ENCODE measurements around the gene B3GNT9. TPM values are rescaled to one million over a fixed set of nuclear protein-coding genes. Genes with fewer than 3 reads are reported as not detected.

The B3GNT9 gene
- total RNA-seq, 4 donors from 2014 or later, result 6.8 to 19.2 (median 14.9) TPM

DNA sequence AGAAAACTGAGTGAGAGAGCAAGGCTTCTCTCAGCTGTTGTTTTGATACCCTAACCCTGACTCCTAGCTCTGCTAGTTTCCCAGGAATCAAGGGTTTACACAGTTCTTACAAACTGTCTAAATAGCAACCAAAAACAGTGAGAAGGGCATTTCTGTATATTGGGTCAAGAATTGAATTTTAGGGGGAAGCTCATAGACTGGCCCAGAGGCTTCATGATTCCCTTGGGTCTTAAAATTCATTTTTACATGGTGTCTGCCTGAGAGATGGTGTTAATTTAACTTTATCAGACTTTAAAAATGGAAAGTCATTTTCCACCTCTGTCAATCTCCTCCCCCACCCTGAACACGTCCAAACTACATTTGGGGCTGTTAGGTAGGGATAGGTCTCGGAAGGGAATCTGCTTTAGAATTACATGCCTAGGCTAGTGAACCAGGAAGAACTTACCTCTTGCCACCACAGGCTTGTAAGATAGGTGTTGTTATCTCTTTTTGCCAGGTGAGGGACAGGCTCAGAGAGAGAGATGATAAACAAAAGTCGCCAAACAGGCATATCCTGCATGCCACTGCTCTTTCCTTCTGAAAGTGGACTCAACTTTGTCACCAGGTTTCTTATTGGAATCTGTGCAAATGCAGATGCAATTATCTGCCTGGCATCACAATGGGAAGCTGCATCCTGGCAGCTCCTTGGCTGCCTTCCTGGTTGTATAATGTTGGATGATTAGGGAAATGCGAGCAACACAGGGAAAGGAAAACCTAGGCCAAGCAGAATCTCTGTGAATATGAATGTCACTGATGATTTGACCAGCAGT is 38.0 kb downstream of the B3GNT9 start:
- DNase-seq (ENCODE audit: low spot score) (no peak), ATAC-seq (ENCODE audit: low FRiP score) (no peak)
- TF ChIP-seq, protein P1, sequence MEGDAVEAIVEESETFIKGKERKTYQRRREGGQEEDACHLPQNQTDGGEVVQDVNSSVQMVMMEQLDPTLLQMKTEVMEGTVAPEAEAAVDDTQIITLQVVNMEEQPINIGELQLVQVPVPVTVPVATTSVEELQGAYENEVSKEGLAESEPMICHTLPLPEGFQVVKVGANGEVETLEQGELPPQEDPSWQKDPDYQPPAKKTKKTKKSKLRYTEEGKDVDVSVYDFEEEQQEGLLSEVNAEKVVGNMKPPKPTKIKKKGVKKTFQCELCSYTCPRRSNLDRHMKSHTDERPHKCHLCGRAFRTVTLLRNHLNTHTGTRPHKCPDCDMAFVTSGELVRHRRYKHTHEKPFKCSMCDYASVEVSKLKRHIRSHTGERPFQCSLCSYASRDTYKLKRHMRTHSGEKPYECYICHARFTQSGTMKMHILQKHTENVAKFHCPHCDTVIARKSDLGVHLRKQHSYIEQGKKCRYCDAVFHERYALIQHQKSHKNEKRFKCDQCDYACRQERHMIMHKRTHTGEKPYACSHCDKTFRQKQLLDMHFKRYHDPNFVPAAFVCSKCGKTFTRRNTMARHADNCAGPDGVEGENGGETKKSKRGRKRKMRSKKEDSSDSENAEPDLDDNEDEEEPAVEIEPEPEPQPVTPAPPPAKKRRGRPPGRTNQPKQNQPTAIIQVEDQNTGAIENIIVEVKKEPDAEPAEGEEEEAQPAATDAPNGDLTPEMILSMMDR (IDR thresholded peaks at IDR 0.05), result no peak

DNA sequence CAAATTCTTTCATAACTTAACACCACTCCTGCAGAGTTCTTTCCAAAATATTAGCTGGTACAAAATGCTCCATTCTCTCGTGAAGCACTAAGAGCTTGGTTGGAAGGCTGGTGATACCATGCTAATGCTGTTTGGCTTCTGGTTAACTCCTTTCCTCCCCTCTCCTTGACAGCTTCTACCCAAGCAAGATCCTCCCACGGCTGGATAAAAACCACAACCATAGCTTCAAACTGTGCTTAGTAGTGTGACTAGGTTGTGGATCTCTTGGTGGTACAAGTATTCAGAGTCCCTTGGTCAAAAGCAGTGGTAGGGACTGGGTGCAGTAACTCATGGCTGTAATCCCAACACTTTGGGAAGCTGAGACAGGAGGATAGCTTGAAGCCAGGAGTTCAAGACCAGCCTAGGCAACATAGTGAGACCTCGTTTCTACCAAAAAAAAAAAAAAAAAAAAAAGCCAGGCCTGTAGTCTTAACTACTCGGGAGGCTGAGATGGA is 38.8 kb downstream of the B3GNT9 start:
- ATAC-seq (ENCODE audit: low FRiP score), result no peak
- no peak for DNase-seq (ENCODE audit: low spot score)
- TF ChIP-seq, protein P1 (IDR thresholded peaks at IDR 0.05), result no peak

DNA sequence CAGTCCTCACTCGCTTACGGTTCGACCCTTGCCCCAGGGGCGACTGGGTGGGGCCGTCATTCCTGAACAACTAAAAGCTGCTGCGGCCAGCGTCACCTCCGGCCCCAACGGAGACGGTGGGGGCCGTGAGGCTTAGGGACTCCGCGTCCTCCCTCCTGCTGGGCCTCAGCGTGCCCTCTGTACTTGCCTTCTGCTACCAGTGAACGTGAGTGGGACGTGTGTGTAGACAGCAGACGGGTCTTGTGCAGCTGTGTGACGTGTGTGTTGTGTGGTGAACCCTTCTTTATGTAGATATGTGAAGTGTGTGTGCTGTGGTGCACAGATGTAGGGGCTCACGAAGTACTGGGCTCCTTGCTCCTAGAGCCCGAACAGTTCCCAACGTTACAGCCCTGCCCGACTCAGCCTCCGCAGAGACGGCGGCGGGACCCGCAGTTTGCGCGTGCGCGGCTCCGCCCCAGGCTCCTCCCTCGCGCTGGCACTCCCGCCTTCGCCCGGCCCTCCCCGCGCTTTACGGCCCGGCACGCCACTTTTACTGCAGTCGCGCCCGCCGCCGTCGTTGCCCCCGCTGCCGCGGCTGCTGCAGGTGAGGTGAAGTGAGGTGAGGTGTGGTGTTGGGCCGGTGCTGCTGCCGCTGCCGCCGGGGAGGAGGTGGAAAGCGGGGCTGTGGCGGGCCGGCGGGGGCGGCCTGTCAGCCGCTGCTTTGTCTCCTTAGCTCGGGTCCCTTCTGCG is 41.2 kb downstream of the B3GNT9 start, which contains the start of gene PHAF1:
PHAF1 (plus strand) TSS at position 535 of the 729 bp plus-strand sequence. CDS start 235 bp downstream, outside the sequence.
- ATAC-seq (ENCODE audit: low FRiP score) (peak; percentile 98), DNase-seq (ENCODE audit: low spot score) (peak; percentile 77)
- TF ChIP-seq, protein P1 (IDR thresholded peaks at IDR 0.05), result no peak

DNA sequence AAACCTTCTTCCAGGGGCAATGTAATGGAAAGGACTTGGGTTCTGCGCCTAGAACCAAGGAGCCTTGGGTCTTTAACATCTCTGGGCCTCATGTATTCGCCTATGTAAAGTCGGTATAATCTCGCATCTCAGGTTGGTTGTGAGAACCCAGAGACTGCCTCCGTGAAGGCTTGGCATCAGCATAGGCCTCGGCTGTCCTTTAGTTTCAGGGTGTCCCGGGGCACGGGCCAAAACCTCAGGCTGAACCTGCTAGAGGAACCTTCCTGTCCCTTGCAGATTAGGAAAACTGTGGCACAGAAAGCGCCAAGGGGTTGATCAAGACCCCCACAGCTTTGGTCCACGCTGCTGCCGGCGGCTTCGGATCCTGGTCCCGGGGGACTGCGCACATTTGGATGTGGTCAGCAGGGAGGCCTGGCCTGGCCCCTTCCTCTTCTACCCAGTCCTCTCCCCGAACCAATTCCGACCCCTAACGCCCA is 41.8 kb downstream of the B3GNT9 start:
- no peak for DNase-seq (ENCODE audit: low spot score)
- ATAC-seq (ENCODE audit: low FRiP score), result peak; percentile 7
- TF ChIP-seq, protein P1 (IDR thresholded peaks at IDR 0.05), result no peak

DNA sequence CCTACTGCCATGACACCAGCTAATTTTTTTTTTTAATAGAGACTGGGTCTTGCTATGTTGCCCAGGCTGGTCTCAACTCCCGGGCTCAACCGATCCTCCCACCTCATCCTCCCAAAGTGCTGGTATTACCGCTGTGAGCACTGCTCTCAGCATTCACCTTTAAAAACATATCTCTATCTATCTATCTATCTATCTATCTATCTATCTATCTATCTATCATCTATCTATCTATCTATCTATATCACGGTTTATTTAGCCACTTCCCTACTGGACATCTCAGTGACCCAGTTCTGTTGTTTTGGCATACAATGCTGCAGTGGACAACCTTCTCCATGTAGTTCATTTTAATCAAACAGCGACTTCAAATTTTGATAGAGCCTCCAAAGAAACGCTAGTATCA is 42.3 kb downstream of the B3GNT9 start:
- ATAC-seq (ENCODE audit: low FRiP score) (no peak), DNase-seq (ENCODE audit: low spot score) (no peak)
- TF ChIP-seq, protein P1 (IDR thresholded peaks at IDR 0.05), result no peak

DNA sequence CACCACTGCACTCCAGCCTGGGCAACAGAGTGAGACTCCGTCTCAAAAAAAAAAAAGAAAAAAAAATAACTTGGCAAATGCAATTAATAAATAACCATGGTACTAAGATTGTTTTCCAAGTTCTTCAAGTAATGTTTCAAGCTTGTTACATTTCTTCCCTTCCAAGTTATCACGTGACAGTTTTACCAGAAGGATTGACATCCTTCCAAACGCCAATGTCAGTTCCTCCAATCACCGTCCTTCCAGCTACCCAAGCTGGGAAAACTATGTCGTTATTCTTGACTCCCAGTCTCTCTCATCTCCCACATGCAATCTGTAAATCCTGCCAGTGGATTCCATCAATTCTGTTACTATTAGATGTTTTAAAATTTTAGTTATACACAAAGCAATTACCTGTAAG is 44.9 kb downstream of the B3GNT9 start:
- DNase-seq (ENCODE audit: low spot score), result no peak
- ATAC-seq (ENCODE audit: low FRiP score), result no peak
- TF ChIP-seq, protein P1 (IDR thresholded peaks at IDR 0.05), result no peak

All from omental fat pad (tissue), 4 donors.